Right forelimb (tissue), 1 donor: ENCODE measurements around the gene INPP5A.
A peak's percentile ranks its signal among the peaks of the same experiment; 100 is the strongest.

Source experiments
- DNase-seq: peaks from one replicate; pipeline ENCODE4 v3.0.0-alpha.2; 2018

The INPP5A gene

DNA sequence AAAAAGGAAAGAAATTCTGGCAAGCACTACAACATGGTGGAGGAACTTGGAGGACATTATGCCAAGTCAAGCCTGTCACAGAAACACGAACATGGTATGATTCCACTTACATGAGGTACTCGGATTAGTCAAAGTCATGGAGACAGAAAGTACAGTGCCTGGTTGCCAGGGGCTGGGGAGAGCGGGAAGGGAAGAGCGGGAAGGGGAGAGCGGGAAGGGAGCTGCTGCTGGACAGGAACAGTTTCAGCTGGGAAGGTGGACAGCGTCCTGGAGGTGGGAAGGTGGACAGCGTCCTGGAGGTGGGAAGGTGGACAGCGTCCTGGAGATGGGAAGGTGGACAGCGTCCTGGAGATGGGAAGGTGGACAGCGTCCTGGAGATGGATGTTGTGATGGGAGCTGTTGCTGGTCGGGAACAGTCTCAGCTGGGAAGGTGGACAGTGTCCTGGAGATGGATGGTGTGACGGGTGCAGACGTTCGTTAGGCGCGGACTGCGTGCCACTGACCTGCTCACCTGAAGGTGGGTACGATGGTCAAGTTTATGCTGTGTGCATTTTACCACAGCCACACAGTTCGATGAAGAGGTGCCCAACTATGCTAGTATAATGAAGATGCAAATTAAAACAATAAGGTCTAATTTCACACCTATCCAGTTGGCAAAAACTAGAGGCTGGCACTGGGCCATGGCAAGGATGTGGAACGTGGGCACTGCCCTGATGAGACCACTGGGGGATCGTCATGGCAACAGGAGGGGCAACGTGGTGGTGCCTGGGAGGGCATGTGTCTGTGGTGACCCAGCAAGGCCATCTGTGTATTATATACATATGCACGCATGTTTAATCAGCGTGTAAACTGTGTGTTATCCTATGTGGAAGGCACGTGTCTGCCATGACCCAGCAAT lies 144.5 kb downstream of the INPP5A start:
- peak; percentile 28 for DNase-seq

DNA sequence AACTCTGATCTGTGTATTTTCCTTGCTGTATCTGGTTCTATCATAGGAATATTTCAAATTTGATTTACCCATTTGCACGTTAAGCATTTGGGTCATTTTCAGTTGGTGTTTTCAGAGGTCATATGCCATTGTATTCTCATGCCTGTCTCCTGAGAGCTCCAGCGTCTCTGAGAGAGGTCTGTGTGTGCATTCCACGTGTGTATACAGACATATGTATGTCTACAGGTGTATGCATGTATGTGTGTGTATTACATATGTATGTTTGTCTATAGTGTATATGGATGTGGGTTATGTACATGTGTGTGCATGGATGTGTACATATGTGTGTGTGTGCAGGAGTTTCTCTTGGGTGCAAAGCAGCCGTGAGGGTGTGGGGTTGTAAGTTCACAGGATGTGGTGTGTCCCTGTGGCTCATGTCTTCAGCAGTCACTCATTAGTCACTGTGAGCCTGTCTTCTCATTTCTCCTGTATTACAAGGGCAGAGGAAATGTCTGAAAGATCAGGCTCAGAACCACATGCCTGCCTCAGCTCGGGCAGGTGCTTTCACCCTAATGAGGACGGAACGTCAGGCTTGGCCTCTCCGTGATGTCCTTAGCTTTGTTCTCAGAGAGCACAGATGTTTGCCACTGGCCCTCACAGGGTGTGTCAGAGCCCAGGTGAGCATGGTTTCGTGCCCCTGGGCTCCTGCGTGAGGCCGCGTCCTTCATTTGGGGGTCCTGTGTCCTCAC lies 146.7 kb downstream of the INPP5A start:
- DNase-seq = peak; percentile 17

DNA sequence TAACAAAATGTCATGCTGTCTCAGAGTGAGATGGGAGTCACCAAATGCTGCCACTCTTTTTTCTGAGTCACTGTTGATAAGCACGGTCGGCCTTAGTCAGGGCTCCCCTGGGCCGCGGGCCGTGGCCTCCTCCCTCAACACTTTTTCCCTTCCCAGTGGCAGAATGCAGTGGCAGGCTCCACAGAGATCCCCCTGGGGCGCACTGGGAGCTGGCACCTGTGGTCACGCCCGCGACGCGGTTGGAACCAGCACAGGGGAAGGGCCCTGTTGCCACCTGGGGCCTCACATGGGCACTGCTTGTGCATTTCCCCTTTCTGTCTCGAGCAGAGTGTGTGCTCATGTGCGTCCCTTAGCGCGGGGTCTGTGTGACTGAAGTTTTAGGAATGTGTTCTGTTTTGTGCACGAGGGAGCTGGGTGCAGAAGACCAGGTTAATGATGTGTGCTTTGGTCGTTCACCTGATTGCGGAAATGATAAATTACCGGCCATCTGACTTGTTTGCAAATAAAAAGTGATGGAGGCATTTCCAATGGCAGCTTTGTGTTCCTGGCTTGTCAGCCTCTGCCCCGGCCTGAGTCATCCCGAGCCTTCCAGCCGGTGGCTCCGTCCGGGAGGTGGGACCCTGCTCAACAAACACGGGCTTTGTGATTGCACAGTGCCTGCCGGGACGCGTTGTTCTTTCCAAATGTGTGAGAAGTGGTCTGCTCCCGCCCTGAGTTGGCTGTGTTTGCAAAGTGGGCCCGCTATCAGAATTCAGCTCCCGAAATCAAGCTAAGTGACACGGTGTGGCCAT lies 147.7 kb downstream of the INPP5A start:
- DNase-seq = peak; percentile 32

DNA sequence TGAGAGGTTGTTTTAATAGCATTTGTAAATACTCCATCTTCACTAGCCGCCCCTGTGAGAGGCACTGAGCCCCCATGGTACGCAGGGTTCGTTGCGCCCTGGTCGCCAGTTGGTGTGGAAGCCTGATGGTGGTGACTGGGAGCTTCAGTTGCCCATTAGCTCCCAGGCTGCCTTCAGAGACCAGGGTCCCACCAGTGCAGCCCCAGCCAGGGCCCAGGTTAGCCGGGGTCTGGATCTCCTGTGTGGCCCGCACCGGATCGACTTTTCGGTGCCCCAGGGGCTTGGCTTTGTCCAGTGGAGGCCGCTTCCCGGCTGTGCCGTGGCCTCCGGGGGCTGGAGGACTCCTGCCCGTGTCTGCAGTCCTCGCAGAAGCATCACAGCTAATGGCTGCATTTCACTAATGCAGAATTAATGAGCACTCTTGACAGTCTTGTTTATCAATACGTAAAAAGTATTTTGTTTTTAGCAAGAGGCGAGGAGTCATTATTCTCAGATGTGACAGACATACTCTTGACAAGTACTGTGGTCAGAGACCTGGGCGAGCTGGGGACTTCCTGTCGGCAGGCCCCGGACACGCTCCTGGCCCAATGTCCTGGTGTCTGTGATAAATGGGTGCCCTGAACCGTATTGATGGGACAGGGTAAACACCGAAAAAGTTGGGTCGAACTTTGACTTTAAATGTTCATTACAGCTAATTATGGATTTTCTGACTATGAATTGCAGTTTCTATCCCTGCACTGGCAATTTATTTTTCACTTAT lies 148.5 kb downstream of the INPP5A start:
- peak; percentile 24 for DNase-seq

DNA sequence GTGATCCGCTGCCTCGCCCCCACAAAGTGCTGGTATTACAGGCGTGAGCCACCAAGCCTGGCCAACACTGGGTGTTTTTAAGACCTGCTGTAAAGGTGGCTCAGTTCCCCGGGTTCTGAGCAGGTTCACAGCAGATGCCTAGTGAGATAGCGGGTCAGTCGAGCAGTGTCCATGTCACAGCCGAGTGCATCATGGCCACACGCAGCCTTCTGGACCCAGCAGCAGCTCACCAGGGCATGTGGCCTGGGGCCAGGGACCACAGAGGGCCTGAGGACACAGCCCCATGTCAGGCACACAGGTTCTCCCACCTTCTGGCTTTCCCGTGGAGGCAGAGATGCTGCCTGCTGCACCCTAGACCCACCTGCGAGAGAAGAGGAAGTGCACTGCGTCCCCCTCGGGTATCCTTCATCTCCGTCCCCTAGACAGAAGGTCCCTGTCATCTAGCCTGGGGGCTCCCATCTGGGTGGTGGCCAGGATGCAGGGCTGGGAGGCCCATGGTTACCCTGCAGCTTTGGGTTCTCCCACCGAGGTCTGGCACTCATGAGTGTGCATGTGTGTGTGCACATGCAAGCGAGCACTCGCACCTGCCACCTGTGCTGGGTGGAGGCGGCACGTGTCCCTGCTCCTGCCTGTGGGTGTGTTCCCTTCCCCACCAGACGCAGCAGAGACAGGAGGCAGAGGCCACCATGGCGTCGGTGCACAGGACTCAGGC lies 149.8 kb downstream of the INPP5A start:
- peak; percentile 34 for DNase-seq

DNA sequence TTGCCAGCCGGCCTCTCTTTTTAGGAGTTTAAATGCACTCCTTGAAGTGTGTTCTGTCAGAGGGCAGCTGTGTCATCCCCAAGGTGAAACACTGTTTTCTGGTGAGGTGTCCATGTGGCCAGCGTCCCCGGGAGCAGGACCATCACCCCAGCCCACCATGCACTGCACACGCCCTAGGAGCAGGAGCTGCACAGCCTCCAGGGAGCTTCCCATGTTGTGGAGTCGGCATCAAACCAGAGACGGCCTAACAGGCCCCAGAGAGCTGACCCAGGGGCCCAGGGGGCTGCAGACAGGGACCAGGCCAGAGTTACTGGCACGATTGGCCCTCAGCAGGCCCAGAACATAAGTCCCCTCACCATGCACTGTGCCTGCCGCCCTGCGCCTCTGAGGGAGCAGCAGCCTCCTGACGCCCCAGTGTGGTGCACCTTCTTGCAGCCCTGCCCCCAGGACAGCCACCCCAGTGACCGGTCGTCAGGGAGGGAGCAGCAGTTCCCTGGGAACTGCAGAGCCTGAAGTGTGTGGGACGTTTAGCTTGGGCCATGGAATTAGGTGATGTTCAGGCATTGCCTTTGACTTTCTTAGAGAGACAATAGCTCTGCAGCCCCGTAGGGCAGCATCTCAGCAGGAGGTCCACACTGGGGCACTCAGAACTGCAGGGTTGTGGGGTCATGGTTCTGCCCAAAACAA lies 150.4 kb downstream of the INPP5A start:
- DNase-seq = peak; percentile 26

DNA sequence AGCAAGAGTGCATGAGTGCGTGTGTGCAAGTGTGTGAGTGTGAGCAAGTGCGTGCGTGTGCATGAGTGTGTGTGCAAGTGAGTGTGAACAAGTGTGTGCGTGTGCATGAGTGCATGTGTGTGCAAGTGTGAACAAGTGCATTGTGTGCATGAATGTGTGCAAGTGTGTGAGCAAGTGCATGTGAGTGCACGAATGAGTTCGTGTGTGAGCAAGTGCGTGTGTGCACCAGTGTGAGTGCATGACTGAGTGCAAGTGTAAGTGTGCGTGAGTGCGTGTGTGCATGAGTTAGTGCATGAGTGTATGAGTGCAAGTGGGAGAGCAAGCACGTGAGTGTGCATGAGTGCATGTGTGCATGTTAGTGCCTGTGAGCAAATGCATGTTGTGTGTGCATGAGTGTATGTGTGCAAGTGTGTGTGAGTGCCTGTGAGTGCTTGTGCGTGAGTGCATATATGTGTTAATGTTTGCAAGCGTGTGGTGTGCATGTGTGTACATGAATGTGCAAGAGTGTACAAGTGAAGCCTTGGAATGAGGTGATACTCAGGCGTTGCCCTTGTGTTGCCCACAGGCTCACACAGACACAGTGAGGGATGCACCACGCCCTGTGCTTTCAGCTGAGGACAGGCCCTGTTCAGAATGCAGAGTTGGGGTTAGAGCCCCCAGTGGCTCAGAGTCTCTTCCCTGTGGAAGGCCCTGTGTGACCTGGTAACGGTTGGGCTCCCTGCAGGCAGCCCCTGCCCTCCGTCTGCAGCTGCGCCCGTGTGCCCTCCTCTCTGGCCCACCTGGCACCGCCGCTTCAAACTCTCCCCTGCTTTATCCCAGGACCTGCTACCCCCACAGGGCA lies 151.2 kb downstream of the INPP5A start:
- peak; percentile 19 for DNase-seq

DNA sequence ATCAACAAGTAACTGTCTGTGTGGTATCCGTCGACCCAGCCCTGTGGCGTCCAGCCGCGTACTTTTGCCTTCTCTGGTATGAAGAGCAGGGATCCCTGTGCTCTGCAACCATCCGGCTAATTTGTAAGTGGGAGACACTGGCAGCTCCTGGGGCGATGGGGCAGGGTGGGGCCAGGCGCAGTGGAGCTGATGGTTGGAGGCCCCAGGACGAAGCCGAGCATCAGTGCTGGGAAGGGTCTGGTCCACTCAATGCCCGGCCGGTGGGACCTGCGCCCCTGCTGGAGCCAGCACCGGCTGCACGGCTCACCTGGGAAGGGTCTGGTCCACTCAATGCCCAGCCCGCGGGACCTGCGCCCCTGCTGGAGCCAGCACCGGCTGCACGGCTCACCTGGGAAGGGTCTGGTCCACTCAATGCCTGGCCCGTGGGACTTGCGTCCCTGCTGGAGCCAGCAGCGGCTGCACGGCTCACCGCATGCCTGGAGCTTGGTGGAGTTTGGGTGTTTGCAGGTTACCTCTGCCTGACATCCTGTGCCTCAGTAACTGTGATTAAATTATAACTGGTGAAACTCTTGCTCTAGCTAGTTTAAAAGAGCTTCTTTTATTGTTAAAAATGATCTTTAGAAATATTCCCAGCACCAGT lies 152.3 kb downstream of the INPP5A start:
- peak; percentile 12 for DNase-seq

DNA sequence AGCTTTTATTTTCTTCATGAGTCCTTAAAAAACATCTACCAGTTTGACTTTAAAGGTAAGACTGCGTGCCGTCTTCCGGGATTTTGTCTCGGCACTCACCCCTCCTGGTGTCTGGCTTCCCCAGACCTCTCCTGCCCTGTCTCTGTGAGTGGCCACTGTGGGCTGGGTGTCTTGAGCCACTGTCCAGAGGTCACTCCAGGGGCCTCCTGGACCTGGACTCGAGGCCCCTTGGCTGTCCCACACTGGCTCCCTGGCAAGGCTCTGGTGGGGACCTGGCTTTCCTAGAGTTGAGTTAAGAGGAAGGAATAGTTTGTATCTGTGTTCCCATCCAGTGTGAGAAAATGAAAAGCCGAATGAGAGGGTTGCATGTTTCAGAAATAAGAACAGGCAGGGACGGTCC lies 152.8 kb downstream of the INPP5A start:
- DNase-seq = peak; percentile 3

DNA sequence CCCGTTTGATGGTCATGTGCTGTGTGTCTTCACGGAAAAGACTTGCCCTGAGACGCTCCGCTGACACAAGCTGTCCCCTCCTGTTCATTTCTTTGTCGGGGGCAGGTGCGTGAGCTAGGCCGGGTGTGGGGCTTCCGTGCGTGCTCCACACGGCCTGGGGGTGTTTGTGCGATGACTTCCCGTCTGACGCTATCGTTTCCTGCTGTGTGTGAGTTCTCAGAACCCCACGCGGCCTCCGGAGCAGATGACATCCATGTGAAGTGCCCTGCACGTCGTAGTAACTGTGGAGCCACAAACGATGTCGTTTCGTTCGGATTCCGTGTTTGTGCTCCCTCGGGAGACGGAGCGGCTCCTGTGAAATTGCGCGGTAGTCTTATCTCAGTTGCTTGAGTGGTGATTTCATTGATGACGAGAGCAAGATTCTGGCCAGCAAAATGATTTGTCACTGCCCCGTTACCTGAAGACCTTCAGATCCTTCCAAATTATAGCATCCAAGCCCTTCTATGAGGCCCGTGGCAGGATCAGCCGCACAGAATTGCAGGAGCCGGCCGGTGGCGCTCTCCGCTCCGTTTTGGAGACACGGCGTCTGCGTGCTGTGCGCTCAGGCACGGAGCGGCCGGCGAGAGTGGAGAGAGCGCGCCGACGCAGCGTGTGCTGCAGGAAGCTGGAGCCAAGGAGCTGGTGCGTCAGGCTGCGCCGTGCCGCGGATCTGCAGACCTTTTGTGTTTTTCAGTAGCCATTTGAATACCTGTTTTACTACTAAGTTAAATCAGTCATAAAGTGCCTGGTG lies 153.4 kb downstream of the INPP5A start:
- peak; percentile 18 for DNase-seq

DNA sequence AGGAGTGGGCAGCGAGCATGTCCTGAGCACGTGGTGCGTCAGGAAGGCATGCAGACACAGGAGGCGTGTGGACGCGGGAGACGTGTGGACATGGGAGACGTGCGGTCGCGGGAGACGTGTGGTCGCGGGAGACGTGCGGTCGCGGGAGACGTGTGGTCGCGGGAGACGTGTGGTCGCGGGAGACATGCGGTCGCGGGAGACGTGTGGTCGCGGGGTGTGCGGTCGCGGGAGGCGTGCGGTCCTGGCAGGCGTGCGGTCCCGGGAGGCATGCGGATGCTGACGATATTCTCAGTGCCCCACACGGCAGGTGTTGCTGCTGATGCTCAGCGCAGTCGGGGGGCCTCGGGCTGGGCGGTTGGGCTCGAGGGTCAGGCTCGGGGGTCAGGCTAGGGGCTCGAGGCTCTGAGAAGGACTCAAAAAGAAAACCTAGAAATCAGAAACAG lies 154.1 kb downstream of the INPP5A start:
- peak; percentile 17 for DNase-seq

DNA sequence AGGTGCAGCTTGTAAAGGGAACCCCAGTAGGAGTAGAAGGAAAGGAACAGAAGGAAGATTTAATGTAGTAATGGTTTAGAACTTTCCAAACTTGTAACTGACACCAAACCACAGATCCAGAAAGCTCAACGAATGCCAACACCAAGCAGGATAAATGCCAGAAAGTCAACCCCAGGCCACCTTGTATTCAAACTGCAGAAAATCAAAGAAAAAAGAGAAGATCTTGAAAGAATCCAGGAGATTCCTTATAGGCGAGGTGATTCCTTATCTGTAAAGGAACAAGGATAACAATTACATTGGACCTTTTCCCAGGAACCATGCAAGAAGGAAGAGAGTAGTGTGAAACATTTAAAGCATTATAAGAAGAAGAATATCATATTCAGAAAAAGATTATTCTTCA lies 154.7 kb downstream of the INPP5A start:
- no peak for DNase-seq

DNA sequence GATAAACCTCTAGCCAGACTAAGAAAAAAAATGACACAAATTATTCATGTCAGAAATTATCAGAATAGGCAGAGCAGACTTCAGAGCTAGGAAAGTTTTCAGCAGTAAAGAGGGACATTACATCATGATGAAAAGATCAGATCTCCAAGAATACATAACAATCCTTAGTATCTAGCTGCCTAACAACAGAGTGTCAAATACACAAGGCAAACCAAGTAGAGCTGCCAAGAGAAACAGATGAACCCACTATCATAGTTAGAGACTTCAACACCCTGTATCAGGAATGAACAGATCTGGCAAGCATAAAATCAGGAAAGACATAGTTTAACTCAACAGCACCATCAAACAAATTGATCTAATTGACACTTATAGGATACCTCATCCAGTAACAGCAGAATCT lies 156.1 kb downstream of the INPP5A start:
- DNase-seq = no peak

DNA sequence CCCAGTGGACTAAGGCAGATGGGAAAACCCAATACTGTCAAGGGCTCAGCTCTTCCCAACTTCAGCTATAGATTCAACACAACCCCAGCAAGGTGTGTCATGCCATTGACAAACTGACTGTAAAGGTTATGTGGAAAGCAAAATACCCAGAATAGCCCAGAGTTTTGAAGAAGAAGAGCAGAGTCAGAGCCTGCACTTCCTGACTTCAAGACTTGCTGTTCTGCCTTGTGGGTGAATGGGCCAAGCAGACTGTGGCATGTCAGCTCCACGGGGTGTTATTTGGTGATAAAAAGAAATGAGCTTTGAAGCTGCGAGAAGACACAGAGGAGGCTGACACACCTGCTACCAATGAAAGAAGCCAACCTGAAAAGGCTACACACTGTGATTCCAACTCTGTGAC lies 158.6 kb downstream of the INPP5A start:
- peak; percentile 5 for DNase-seq

DNA sequence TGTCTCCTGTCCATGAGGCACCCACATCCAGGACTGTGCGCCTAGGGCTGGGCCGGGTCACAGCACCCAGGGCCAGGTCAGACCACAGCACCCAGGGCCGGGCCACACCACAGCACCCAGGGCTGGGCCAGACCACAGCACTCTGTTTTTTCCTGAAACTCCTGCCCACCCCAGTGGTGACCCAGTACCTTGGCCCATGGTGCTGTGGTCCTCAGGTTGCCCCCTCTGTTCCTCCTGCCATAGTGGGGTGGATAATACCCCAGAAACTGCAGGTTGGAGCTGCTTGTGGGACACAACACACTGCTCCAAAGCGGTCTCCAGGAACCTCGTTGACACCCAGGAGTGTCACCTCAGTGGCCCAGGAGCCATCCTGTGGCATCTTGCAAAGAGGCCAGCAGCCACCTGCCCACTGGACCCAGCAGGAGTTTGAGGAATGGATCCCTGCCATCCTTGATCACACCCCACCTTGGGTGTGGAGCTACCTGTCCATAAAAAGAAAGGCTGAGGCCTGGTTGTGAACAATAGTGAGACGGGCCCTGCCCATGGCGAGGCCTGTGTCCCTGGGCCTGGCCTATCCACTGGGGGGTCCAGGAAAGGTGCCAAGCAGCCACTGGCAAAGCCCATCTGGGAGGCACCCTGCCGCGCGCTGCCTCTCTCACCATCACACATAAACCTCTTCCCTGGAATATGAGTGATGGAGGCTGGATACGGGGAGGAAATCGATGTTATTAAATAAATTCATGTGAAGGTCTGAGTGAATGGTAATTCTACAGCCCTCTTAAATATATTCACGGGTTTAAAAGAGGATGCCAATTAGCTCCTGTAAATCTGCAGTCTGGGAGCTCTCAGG lies 159.4 kb downstream of the INPP5A start:
- peak; percentile 32 for DNase-seq

DNA sequence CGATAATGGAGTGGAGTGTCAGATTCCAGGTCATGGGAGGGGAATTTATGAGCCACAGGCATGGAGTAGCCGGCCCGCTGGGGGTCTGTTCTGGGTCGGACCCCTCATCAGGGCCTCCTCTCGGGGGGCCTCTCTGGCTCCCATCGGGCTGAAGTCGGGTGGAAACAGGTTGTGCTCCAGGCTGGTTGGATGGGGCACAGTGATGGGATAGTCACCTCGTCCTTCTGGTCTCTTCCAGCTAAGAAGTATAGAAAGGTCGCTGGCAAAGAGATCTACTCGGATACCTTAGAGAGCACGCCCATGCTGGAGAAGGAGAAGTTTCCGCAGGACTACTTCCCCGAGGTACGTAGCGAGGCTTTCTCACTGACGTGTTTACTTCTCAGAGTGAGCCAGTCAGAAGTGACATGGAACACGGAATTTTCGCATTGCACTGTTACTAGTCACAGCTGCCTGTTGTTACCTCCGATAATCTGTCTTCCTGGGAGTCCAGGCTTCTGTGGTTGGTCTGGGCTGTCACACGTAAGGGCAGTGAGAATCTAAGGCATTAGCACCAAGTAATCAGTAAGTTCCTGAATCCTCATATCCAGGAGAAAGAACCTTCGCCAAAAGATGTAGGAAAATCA lies 160.1 kb downstream of the INPP5A start:
- DNase-seq = peak; percentile 35

DNA sequence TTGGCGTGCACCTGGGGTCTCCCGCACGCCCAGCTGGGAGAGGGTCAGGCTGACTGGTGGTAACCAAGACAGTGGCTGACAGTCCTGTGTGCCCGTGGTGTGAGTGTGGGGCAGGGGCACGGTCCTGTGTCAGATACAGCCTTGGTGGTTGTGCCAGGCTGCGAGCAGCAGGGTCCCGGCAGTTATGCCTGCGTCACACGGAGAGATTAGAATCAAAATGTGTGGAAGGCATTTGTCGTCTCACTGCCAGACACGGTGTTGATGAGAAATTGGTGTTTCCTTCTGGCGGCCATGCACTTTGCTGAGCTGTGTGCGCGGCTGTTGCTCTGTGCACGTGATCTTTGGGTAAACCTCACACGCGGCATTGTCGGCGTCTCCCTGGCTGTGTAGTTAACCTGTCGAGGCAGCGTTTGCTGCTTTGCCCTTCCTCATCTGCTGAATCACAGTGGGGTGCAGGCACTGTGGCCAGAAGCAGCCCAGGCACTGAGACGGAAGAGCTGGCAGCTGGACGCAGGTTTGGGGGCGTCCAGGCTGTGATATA lies 160.7 kb downstream of the INPP5A start:
- peak; percentile 2 for DNase-seq
